NCI-H2029 (cell line): ENCODE data around the gene ABTB2.

Experiments used
- DNase-seq: peaks from one replicate; lab custom pipeline; 2025; lab: John Stamatoyannopoulos, UW

Gene ABTB2

GRCh38 chr11:34314936-34315335 lies 42.9 kb downstream of the ABTB2 start:
- no peak for DNase-seq

GRCh38 chr11:34314176-34314575 lies 43.6 kb downstream of the ABTB2 start:
- DNase-seq: no peak

- no peak for DNase-seq
These were observed 44.7 kb downstream of the ABTB2 start for GRCh38 chr11:34313099-34313517.

- DNase-seq: peak; percentile 30
These were observed 46.7 kb downstream of the ABTB2 start for GRCh38 chr11:34311126-34311525.

GRCh38 chr11:34309965-34310364 lies 47.8 kb downstream of the ABTB2 start:
- DNase-seq: no peak

GRCh38 chr11:34308913-34309585 lies 48.8 kb downstream of the ABTB2 start:
- DNase-seq: no peak

- DNase-seq: no peak
These were observed 49.5 kb downstream of the ABTB2 start for GRCh38 chr11:34308049-34308912.

- DNase-seq: no peak
These were observed 52.0 kb downstream of the ABTB2 start for GRCh38 chr11:34305780-34306179.

- DNase-seq: peak; percentile 4
These were observed 52.6 kb downstream of the ABTB2 start for GRCh38 chr11:34305193-34305592.

GRCh38 chr11:34303028-34303570 lies 54.7 kb downstream of the ABTB2 start:
- no peak for DNase-seq

GRCh38 chr11:34302046-34302921 lies 55.5 kb downstream of the ABTB2 start:
- no peak for DNase-seq

GRCh38 chr11:34300926-34301295 lies 56.9 kb downstream of the ABTB2 start:
- DNase-seq: no peak

- DNase-seq: no peak
These were observed 57.5 kb downstream of the ABTB2 start for GRCh38 chr11:34300026-34300925.

GRCh38 chr11:34299284-34299972 lies 58.4 kb downstream of the ABTB2 start:
- peak; percentile 17 for DNase-seq

GRCh38 chr11:34298871-34299270 lies 58.9 kb downstream of the ABTB2 start:
- DNase-seq: no peak

- no peak for DNase-seq
These were observed 61.4 kb downstream of the ABTB2 start for GRCh38 chr11:34296412-34296811.

- no peak for DNase-seq
These were observed 65.3 kb downstream of the ABTB2 start for GRCh38 chr11:34292546-34292945.

GRCh38 chr11:34292111-34292510 lies 65.7 kb downstream of the ABTB2 start:
- no peak for DNase-seq

GRCh38 chr11:34290926-34291325 lies 66.9 kb downstream of the ABTB2 start:
- no peak for DNase-seq

- DNase-seq: no peak
These were observed 69.3 kb downstream of the ABTB2 start for GRCh38 chr11:34288492-34288891.
